Activated naive CD8-positive, alpha-beta T cell treated with anti-CD3 and anti-CD28 coated beads for 36 hours (primary cell): Measurements from ENCODE around the gene PTPRR. TPM values are rescaled to one million over a fixed set of nuclear protein-coding genes. Genes with fewer than 3 reads are reported as not detected.
"Not testable (repeated sequence)": the region's sequence is repeated elsewhere in the genome, so short reads cannot be mapped to it uniquely, and the experiment has no call there.

Experiments
- DNase-seq: peaks from one replicate; pipeline ENCODE4 v3.0.0; 2021
- H3K27ac Mint-ChIP-seq: one replicate; pipeline ENCODE4 v1.8.0; 2022; ENCODE audit warnings: mild to moderate bottlenecking, moderate library complexity, mixed read lengths
- H3K27me3 Mint-ChIP-seq: one replicate; pipeline ENCODE4 v1.8.0; 2022; ENCODE audit warnings: mild to moderate bottlenecking, mixed read lengths
- H3K36me3 Mint-ChIP-seq: one replicate; pipeline ENCODE4 v1.8.0; 2021; ENCODE audit warnings: mild to moderate bottlenecking, mixed read lengths
- H3K4me1 Mint-ChIP-seq: one replicate; pipeline ENCODE4 v1.8.0; 2021; ENCODE audit warnings: mixed read lengths
- H3K4me3 Mint-ChIP-seq: one replicate; pipeline ENCODE4 v1.8.0; 2022; ENCODE audit warnings: mild to moderate bottlenecking, moderate library complexity, mixed read lengths
- H3K9me3 Mint-ChIP-seq: one replicate; pipeline ENCODE4 v1.8.0; 2022; ENCODE audit warnings: mixed read lengths
- total RNA-seq, 2 experiments: library from RNA; stranded (reverse); gene quantifications; one replicate each; pipeline ENCODE4 v1.2.3, GENCODE V29; 2021

Gene PTPRR
- total RNA-seq, 2 experiments from 2014 or later = not detected

- Mint-ChIP-seq H3K27me3 (peaks cover 9% of the 10 kb centered on the region), H3K27ac (no peak overlapping the region), H3K9me3 (no peaks in the 10 kb centered on the region), H3K4me1 (no peaks in the 10 kb centered on the region), H3K4me3 (no peak overlapping the region), H3K36me3 (no peaks in the 10 kb centered on the region)
- no peak for DNase-seq
Observed at GRCh38 chr12:70739756-70740155, 180.8 kb downstream of the PTPRR start.

GRCh38 chr12:70736351-70737133, 184.0 kb downstream of the PTPRR start:
- H3K36me3 Mint-ChIP-seq = no peaks in the 10 kb centered on the region
- DNase-seq = no peak
- H3K4me1 Mint-ChIP-seq = no peaks in the 10 kb centered on the region
- H3K27ac Mint-ChIP-seq = no peak overlapping the region
- no peaks in the 10 kb centered on the region for H3K9me3 Mint-ChIP-seq
- H3K4me3 Mint-ChIP-seq = no peak overlapping the region
- H3K27me3 Mint-ChIP-seq = peaks cover 5% of the 10 kb centered on the region

- not testable (repeated sequence) for H3K36me3 Mint-ChIP-seq, H3K4me3 Mint-ChIP-seq, H3K9me3 Mint-ChIP-seq, H3K27ac Mint-ChIP-seq, H3K4me1 Mint-ChIP-seq, DNase-seq, H3K27me3 Mint-ChIP-seq
Observed at GRCh38 chr12:70735197-70735596, 185.3 kb downstream of the PTPRR start.

DNA sequence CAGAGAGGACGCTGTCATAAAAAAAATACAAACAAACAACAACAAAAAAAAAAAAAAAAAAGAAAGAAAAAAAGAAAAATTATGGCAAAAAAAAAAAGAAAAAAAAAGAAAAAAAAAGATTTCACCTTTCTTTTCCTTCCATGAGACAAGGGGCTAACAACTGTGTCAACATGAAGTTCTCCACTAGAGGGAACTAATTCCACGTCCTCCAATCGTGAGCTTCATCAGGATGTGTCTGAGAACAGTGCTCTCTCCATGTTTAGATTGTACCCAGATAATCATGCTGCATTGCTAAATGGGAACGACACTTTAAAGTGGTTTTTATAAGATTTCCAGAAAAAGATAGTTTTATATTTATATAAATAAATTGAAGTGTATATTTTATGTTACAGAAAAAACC, 187.2 kb downstream of the PTPRR start:
- H3K27ac Mint-ChIP-seq = no peak overlapping the region

DNA sequence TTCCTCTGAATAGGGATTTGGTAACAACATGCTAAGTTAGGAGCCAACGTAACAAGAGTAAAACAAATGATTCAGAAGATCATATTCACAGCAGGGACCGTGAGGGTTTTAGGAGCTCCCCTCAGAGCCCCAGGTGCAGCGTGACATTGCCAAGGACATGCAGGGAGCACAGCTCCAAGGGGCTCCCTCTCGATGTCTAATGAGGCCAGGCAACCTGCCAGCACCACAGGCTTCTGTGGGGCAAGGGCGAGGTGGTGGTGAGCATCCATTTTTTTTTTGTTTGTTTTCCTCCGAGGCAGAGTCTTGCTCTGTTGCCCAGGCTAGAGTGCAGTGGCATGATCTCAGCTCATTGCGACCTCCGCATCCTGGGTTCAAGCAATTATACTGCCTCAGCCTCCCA, 188.3 kb downstream of the PTPRR start:
- Mint-ChIP-seq H3K27ac (no peak overlapping the region), H3K27me3 (peaks cover 7% of the 10 kb centered on the region), H3K9me3 (no peaks in the 10 kb centered on the region), H3K4me3 (no peak overlapping the region), H3K36me3 (no peaks in the 10 kb centered on the region), H3K4me1 (no peaks in the 10 kb centered on the region)
- no peak for DNase-seq

More for the DNA sequence above, 187.2 kb downstream of the PTPRR start:
- Mint-ChIP-seq H3K27me3 (peaks cover 7% of the 10 kb centered on the region), H3K9me3 (no peaks in the 10 kb centered on the region), H3K36me3 (no peaks in the 10 kb centered on the region), H3K4me3 (no peak overlapping the region), H3K4me1 (no peaks in the 10 kb centered on the region)
- DNase-seq = no peak

DNA sequence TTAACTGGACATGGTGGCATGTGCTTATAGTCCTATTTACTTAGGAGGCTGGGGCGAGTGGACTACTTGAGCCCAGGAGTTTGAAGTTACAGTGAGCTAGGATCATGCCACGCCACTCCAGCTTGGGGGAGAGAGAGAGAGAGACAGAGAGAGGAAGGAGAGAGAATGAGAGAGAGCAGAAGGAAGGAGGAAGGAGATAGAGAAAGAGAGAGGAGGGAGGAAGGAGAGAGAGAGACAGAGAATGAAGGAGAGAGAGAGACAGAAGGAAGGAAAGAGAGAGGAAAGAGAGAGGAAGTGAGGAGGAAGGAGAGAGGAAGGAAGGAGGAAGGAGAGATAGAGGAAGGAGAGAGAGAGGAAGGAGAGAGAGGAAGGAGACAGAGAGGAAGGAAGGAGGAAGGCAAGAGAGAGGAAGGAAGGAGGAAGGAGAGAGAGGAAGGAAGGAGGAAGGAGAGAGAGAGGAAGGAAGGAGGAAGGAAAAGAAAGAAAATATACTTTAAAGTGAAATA, 189.8 kb downstream of the PTPRR start:
- no peaks in the 10 kb centered on the region for H3K36me3 Mint-ChIP-seq
- H3K27ac Mint-ChIP-seq = no peak overlapping the region
- H3K4me3 Mint-ChIP-seq = no peak overlapping the region
- DNase-seq = no peak
- no peaks in the 10 kb centered on the region for H3K9me3 Mint-ChIP-seq
- no peaks in the 10 kb centered on the region for H3K4me1 Mint-ChIP-seq
- H3K27me3 Mint-ChIP-seq = peaks cover 7% of the 10 kb centered on the region

DNA sequence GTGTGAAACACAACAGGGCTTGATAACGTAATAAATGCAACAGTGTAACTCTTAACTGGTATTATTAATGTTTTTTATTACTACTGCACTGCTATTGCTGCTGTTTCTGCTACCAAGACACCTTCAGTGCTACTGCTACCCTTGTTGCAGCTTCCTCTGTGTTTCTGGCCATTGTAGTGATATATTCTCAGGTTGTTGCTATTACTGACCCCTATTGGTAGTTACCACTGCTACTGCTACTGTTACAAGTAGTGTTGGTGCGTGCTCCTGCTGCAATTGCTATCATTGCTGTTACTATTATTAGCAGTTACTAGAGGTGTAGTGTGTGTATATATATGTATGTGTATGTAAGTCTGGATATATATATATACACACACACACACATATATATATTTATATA, 196.1 kb downstream of the PTPRR start:
- no peak for DNase-seq
- peaks cover 3% of the 10 kb centered on the region for H3K4me1 Mint-ChIP-seq
- no peak overlapping the region for H3K4me3 Mint-ChIP-seq
- no peak overlapping the region for H3K27ac Mint-ChIP-seq
- H3K9me3 Mint-ChIP-seq = no peaks in the 10 kb centered on the region
- no peaks in the 10 kb centered on the region for H3K36me3 Mint-ChIP-seq
- H3K27me3 Mint-ChIP-seq = peaks cover 6% of the 10 kb centered on the region

DNA sequence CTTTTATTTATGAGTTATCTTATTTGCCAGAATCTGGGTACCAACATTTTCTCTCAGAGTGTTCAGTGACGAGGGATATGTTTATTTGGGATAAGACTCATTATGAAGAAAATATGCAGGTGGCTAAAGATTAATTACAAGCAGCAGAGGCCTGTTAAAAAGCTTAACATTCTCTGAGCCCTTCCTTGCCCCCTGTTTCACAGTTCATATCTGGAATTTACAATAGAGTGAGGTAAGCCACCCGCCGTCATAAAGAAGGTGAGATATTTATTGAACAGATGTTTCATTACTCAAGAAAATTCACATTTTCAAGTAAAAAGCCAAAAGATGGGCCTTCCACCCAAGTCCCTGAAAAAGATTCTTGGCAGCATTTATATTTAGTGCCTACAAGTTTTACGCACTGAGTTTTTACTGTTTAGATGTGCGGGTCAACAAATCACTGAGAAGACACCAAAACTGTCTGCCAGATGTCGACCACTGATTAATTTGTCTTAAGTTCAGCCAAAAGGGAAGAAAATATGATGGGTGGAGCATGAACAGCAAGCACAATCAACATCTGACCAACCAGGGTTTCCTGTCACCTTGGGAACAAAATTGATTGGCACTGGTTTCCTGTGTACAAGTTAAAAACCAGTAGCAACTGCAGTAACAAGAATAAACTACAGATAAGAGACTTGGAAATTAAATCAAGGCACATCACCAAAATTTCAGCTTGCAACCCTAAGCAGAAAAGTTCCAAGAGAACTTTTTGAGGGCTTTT, 197.8 kb downstream of the PTPRR start:
- DNase-seq = no peak
- Mint-ChIP-seq H3K9me3 (no peaks in the 10 kb centered on the region), H3K36me3 (no peaks in the 10 kb centered on the region)

GRCh38 chr12:70721656-70722357, 198.7 kb downstream of the PTPRR start:
- Mint-ChIP-seq H3K9me3 (no peaks in the 10 kb centered on the region), H3K4me3 (no peak overlapping the region), H3K36me3 (no peaks in the 10 kb centered on the region), H3K27ac (no peak overlapping the region), H3K27me3 (peaks cover 17% of the 10 kb centered on the region), H3K4me1 (peaks cover 3% of the 10 kb centered on the region)
- DNase-seq = no peak

More for the DNA sequence above, 197.8 kb downstream of the PTPRR start:
- peaks cover 3% of the 10 kb centered on the region for H3K4me1 Mint-ChIP-seq
- H3K27ac Mint-ChIP-seq = no peak overlapping the region
- peaks cover 17% of the 10 kb centered on the region for H3K27me3 Mint-ChIP-seq
- no peak overlapping the region for H3K4me3 Mint-ChIP-seq

- no peak for DNase-seq
- Mint-ChIP-seq H3K4me1 (peaks cover 3% of the 10 kb centered on the region), H3K4me3 (no peak overlapping the region), H3K9me3 (no peaks in the 10 kb centered on the region), H3K27me3 (peaks cover 17% of the 10 kb centered on the region), H3K27ac (no peak overlapping the region), H3K36me3 (no peaks in the 10 kb centered on the region)
Observed at GRCh38 chr12:70721216-70721615, 199.3 kb downstream of the PTPRR start.

- peaks cover 17% of the 10 kb centered on the region for H3K27me3 Mint-ChIP-seq
- peaks cover 3% of the 10 kb centered on the region for H3K4me1 Mint-ChIP-seq
- no peak overlapping the region for H3K27ac Mint-ChIP-seq
- H3K9me3 Mint-ChIP-seq = no peaks in the 10 kb centered on the region
- no peaks in the 10 kb centered on the region for H3K36me3 Mint-ChIP-seq
- peak; percentile 21 for DNase-seq
- H3K4me3 Mint-ChIP-seq = peak overlapping the region; percentile 60
Observed at GRCh38 chr12:70719672-70720420, 200.7 kb downstream of the PTPRR start.

DNA sequence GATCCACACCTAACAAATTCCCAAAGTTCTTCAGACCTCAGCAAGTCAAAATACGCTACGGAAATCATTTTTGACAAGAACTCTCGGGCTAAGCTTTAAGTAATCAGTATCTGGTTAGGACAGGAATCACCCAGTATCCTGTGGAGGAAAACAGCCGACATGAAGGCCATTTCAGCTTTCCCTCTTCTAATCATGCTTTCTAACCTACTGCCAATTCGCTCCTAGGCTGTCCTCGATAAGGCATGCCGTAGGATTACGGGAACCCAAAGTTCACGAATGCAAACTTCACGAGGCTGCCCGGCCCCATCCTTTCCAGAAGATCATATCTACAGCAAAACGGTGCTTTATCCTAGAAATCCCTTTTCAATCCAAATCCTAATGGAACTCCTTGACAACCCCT, 201.5 kb downstream of the PTPRR start:
- no peak overlapping the region for H3K4me3 Mint-ChIP-seq
- H3K4me1 Mint-ChIP-seq = peaks cover 3% of the 10 kb centered on the region
- H3K27ac Mint-ChIP-seq = no peak overlapping the region
- no peak for DNase-seq
- no peaks in the 10 kb centered on the region for H3K9me3 Mint-ChIP-seq
- H3K36me3 Mint-ChIP-seq = no peaks in the 10 kb centered on the region
- peaks cover 17% of the 10 kb centered on the region for H3K27me3 Mint-ChIP-seq

GRCh38 chr12:70711831-70712230, 208.7 kb downstream of the PTPRR start:
- no peak for DNase-seq
- H3K9me3 Mint-ChIP-seq = no peaks in the 10 kb centered on the region
- no peaks in the 10 kb centered on the region for H3K4me1 Mint-ChIP-seq
- H3K4me3 Mint-ChIP-seq = no peak overlapping the region
- no peaks in the 10 kb centered on the region for H3K36me3 Mint-ChIP-seq
- no peak overlapping the region for H3K27ac Mint-ChIP-seq
- H3K27me3 Mint-ChIP-seq = peaks cover 11% of the 10 kb centered on the region

- H3K9me3 Mint-ChIP-seq = no peaks in the 10 kb centered on the region
- no peaks in the 10 kb centered on the region for H3K4me1 Mint-ChIP-seq
- no peak overlapping the region for H3K27ac Mint-ChIP-seq
- no peaks in the 10 kb centered on the region for H3K36me3 Mint-ChIP-seq
- no peak overlapping the region for H3K4me3 Mint-ChIP-seq
- peaks cover 20% of the 10 kb centered on the region for H3K27me3 Mint-ChIP-seq
- no peak for DNase-seq
Observed at GRCh38 chr12:70709022-70709421, 211.5 kb downstream of the PTPRR start.
